Ishikawa (cell line): Measurements from ENCODE around the gene PRDM10.

ENCODE experiments used
- CEBPB ChIP-seq: IDR thresholded peaks from 2 replicates; pipeline ENCODE4 v1.6.1; 2012
- CREB1 ChIP-seq: IDR thresholded peaks from 2 replicates; pipeline ENCODE4 v1.6.1; 2012; ENCODE audit warnings: low read depth
- EGR1 ChIP-seq: IDR thresholded peaks from 2 replicates; pipeline ENCODE4 v1.6.1; 2012
- EP300 ChIP-seq: IDR thresholded peaks from 2 replicates; pipeline ENCODE4 v1.6.1; 2012; ENCODE audit warnings: borderline replicate concordance
- FOXM1 ChIP-seq: IDR thresholded peaks from 2 replicates; pipeline ENCODE4 v1.6.1; 2012; ENCODE audit warnings: low read depth, borderline replicate concordance
- MAX ChIP-seq: IDR thresholded peaks from 2 replicates; pipeline ENCODE4 v1.6.1; 2012
- NFIC ChIP-seq: IDR thresholded peaks from 2 replicates; pipeline ENCODE4 v1.6.1; 2012
- RAD21 ChIP-seq: IDR thresholded peaks from 2 replicates; pipeline ENCODE4 v1.6.1; 2012; ENCODE audit warnings: low read depth
- REST ChIP-seq: IDR thresholded peaks from 2 replicates; pipeline ENCODE4 v1.6.1; 2012; ENCODE audit warnings: low read depth, mild to moderate bottlenecking
- TAF1 ChIP-seq: IDR thresholded peaks from 2 replicates; pipeline ENCODE4 v1.6.1; 2012; ENCODE audit warnings: low read depth, mild to moderate bottlenecking
- TCF12 ChIP-seq: IDR thresholded peaks from 2 replicates; pipeline ENCODE4 v1.6.1; 2012; ENCODE audit warnings: low read depth
- TEAD4 ChIP-seq: IDR thresholded peaks from 2 replicates; pipeline ENCODE4 v1.6.1; 2012
- YY1 ChIP-seq: IDR thresholded peaks from 2 replicates; pipeline ENCODE4 v1.6.1; 2012; ENCODE audit warnings: low read depth
- ZBTB7A ChIP-seq: IDR thresholded peaks from 2 replicates; pipeline ENCODE4 v1.6.1; 2012; ENCODE audit warnings: low read depth
- TF ChIP-seq, protein P1 (sequence below): IDR thresholded peaks from 2 replicates; pipeline ENCODE4 v1.6.1; 2012

The PRDM10 gene

GRCh38 chr11:129946256-129946655, 56.4 kb downstream of the PRDM10 start:
- TF ChIP-seq, protein P1, sequence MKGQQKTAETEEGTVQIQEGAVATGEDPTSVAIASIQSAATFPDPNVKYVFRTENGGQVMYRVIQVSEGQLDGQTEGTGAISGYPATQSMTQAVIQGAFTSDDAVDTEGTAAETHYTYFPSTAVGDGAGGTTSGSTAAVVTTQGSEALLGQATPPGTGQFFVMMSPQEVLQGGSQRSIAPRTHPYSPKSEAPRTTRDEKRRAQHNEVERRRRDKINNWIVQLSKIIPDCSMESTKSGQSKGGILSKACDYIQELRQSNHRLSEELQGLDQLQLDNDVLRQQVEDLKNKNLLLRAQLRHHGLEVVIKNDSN: no peak
- TF ChIP-seq NFIC (no peak), RAD21 (no peak), TEAD4 (no peak), TCF12 (no peak)

GRCh38 chr11:129945373-129945772, 57.3 kb downstream of the PRDM10 start:
- TF ChIP-seq NFIC: no peak
- no peak for TF ChIP-seq TEAD4
- no peak for TF ChIP-seq CREB1
- TF ChIP-seq ZBTB7A: no peak
- no peak for TF ChIP-seq RAD21
- TF ChIP-seq TCF12: no peak
- no peak for TF ChIP-seq EP300
- no peak for TF ChIP-seq EGR1
- TF ChIP-seq REST: no peak
- no peak for TF ChIP-seq CEBPB
- no peak for TF ChIP-seq YY1
- TF ChIP-seq FOXM1: no peak
- TF ChIP-seq, protein P1: no peak
- no peak for TF ChIP-seq MAX
- TF ChIP-seq TAF1: no peak

DNA sequence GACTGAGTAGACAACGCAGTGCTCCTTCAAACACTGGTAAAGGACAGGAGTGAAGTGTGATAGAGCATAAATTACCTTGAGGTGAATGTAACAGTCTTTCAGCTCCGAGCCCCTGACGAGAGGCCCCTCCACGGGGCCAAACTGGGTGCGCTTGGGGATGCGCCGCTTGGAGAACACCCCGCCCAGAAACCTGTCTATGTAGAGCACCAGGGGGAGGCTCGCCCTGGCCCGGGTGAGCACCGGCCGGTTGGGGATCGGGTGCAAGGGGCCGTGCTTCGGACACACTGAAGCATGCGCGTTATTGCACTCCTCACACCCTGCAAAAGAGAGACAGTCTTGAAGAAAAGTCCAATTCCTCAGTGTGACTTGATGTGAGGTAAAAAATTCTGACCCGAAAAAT, 57.9 kb downstream of the PRDM10 start:
- TF ChIP-seq YY1 (no peak), RAD21 (no peak), EP300 (no peak), FOXM1 (no peak), TCF12 (no peak), REST (no peak), CEBPB (no peak), NFIC (no peak), CREB1 (no peak), MAX (no peak), TAF1 (no peak)

- TF ChIP-seq TAF1 (no peak), RAD21 (no peak), FOXM1 (no peak), NFIC (no peak), REST (no peak), TCF12 (no peak), CREB1 (no peak), EGR1 (no peak), TEAD4 (no peak), EP300 (no peak), MAX (no peak), CEBPB (no peak), YY1 (no peak), ZBTB7A (no peak)
- TF ChIP-seq, protein P1: no peak
These were observed 59.6 kb downstream of the PRDM10 start for GRCh38 chr11:129943036-129943435.
